ENCODE results near the gene DBP. TPM values are rescaled to one million over a fixed set of nuclear protein-coding genes. Genes with fewer than 3 reads are reported as not detected.
"Not testable (repeated sequence)": the region's sequence is repeated elsewhere in the genome, so short reads cannot be mapped to it uniquely, and the experiment has no call there.

DBP gene
- total and polyA plus RNA-seq, 10 donors, result 11.4 to 29.5 (median 23.3) TPM

GRCh38 chr19:48632692-48633147, 4.5 kb downstream of the DBP start:
- H3K27me3 ChIP-seq (replicated peaks in 1 of 7), result no peaks in the 10 kb centered on the region
- DNase-seq, result no peak
- H3K27ac ChIP-seq, result peak overlapping the region; percentile 16 to 98 (median 94)
- H3K4me3 ChIP-seq, result no peak overlapping the region
- intact Hi-C loops (cut with DNase I; ENCODE audit: low total_unique reads), result no loop called here
- peaks cover 43 to 93% (median 65%) of the 10 kb centered on the region in 6 donors for H3K4me1 ChIP-seq
- H3K36me3 ChIP-seq, result peaks cover 0 to 58% (median 39%) of the 10 kb centered on the region in 6 donors
- H3K9me3 ChIP-seq, result no peaks in the 10 kb centered on the region
- no peak for TF ChIP-seq POLR2A (IDR thresholded peaks at IDR 0.05)
- TF ChIP-seq, protein P1, sequence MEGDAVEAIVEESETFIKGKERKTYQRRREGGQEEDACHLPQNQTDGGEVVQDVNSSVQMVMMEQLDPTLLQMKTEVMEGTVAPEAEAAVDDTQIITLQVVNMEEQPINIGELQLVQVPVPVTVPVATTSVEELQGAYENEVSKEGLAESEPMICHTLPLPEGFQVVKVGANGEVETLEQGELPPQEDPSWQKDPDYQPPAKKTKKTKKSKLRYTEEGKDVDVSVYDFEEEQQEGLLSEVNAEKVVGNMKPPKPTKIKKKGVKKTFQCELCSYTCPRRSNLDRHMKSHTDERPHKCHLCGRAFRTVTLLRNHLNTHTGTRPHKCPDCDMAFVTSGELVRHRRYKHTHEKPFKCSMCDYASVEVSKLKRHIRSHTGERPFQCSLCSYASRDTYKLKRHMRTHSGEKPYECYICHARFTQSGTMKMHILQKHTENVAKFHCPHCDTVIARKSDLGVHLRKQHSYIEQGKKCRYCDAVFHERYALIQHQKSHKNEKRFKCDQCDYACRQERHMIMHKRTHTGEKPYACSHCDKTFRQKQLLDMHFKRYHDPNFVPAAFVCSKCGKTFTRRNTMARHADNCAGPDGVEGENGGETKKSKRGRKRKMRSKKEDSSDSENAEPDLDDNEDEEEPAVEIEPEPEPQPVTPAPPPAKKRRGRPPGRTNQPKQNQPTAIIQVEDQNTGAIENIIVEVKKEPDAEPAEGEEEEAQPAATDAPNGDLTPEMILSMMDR (IDR thresholded peaks at IDR 0.05 in 8 of 11, conservative IDR thresholded peaks at IDR 0.05 in 3 of 11), result no peak
- no peak for TF ChIP-seq POLR2AphosphoS5 (IDR thresholded peaks at IDR 0.05)

DNA sequence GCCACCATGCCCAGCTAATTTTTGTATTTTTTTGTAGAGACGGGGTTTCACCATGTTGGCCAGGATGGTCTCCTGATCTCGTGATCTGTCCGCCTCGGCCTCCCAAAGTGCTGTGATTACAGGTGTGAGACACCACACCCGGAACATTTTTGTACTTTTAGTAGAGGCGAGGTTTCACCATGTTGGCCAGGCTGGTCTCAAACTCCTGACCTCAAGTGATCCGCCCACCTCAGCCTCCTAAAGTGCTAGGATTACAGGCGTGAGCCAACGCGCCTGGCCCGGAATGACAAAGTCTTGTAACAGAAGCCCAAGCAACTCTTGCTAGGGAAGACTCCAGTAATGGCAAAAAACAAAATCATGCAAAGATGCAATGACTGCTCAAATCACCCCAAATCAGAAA, 4.9 kb downstream of the DBP start:
- WGBS, 5 donors, result 90 to 95% (median 94%) methylated on average over 11 of the region's 11 CpGs
- H3K27ac ChIP-seq, result peak overlapping the region in 7 of 8 donors; percentile 20 to 98 (median 94)
- H3K4me1 ChIP-seq, result peaks cover 43 to 97% (median 65%) of the 10 kb centered on the region in 6 donors
- H3K4me3 ChIP-seq; H3K9me3 ChIP-seq; intact Hi-C loops (cut with DNase I; ENCODE audit: low total_unique reads); DNase-seq; H3K27me3 ChIP-seq (replicated peaks in 1 of 7): not testable (repeated sequence)
- H3K36me3 ChIP-seq, result peaks cover 0 to 61% (median 39%) of the 10 kb centered on the region in 6 donors

DNA sequence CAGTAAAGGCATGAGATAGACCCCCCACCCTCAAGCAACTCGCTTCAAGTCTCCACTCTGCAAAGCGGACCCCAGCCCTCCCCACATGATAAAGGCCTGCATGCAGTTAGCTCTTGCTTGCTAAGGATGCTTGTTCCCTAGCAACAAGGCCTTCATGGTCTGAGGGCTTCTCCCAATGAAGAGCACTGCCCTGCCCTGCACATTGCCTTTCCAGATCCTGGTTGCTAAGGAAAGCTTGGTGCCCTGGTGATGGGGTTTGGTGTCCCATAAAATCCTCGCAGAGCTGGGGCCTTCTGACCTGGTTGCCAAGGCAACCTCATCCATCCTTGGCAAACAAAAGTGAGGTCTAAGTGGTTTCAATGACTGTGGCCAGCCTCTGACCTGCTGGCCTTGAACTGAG, 6.0 kb downstream of the DBP start:
- peak overlapping the region in 1 of 8 donors; percentile 38 for H3K4me3 ChIP-seq
- intact Hi-C loops (cut with DNase I; ENCODE audit: low total_unique reads), result no loop called here

GRCh38 chr19:48630296-48631063, 6.7 kb downstream of the DBP start:
- no peaks in the 10 kb centered on the region for H3K9me3 ChIP-seq
- intact Hi-C loops (cut with DNase I; ENCODE audit: low total_unique reads), result no loop called here
- H3K36me3 ChIP-seq, result peaks cover 0 to 79% (median 42%) of the 10 kb centered on the region in 6 donors
- peak overlapping the region in 2 of 8 donors; percentile 17 to 38 for H3K4me3 ChIP-seq
- H3K4me1 ChIP-seq, result peaks cover 43 to 96% (median 56%) of the 10 kb centered on the region in 6 donors
- 30 to 45% (median 39%) methylated on average over 42 to 47 of the region's 47 CpGs for WGBS, 5 donors
- H3K27ac ChIP-seq, result peak overlapping the region; percentile 44 to 94 (median 80)
- DNase-seq, result peak; percentile 91
- H3K27me3 ChIP-seq (replicated peaks in 1 of 7), result no peaks in the 10 kb centered on the region
- no peak for TF ChIP-seq POLR2A (IDR thresholded peaks at IDR 0.05)
- TF ChIP-seq, protein P1 (IDR thresholded peaks at IDR 0.05 in 8 of 11, conservative IDR thresholded peaks at IDR 0.05 in 3 of 11), result peak in 3 of 11 experiments; percentile 7 to 20 (median 14)
- TF ChIP-seq POLR2AphosphoS5 (IDR thresholded peaks at IDR 0.05), result peak; percentile 63 to 87 (median 84)

More for the DNA sequence above, 6.0 kb downstream of the DBP start:
- Histone ChIP-seq H3K27me3 (replicated peaks in 1 of 7) (no peaks in the 10 kb centered on the region), H3K9me3 (no peaks in the 10 kb centered on the region), H3K36me3 (peaks cover 0 to 72% (median 40%) of the 10 kb centered on the region in 6 donors), H3K27ac (peak overlapping the region in 7 of 8 donors; percentile 44 to 94 (median 81)), H3K4me1 (peaks cover 43 to 96% (median 60%) of the 10 kb centered on the region in 6 donors)
- WGBS, 5 donors, result 25 to 81% (median 70%) methylated on average over 1 to 3 of the region's 3 CpGs
- no peak for DNase-seq
- TF ChIP-seq POLR2AphosphoS5 (IDR thresholded peaks at IDR 0.05) (no peak), POLR2A (IDR thresholded peaks at IDR 0.05) (no peak)
- TF ChIP-seq, protein P1 (IDR thresholded peaks at IDR 0.05 in 8 of 11, conservative IDR thresholded peaks at IDR 0.05 in 3 of 11), result no peak

Measured in spleen (tissue), 11 donors.